NCI-H1048 (cell line): ENCODE results near the gene MRPL4.
A peak's percentile ranks its signal among the peaks of the same experiment; 100 is the strongest.
"Not testable (repeated sequence)": the region's sequence is repeated elsewhere in the genome, so short reads cannot be mapped to it uniquely, and the experiment has no call there.

Experiments used
- DNase-seq: peaks from one replicate; lab custom pipeline; 2025; lab: John Stamatoyannopoulos, UW

MRPL4 gene

GRCh38 chr19:10230173-10230860 lies 21.7 kb upstream of the MRPL4 start:
- no peak for DNase-seq

- DNase-seq, result no peak
Observed at GRCh38 chr19:10230861-10231611, 21.0 kb upstream of the MRPL4 start, which contains the start of gene S1PR2. TSS of gene S1PR2 (minus strand) at chr19:10231331. CDS start at chr19:10224905, 6,426 bp downstream.

- no peak for DNase-seq
Observed at GRCh38 chr19:10231612-10232228, 20.3 kb upstream of the MRPL4 start.

GRCh38 chr19:10233946-10234345 lies 18.1 kb upstream of the MRPL4 start:
- DNase-seq, result no peak

GRCh38 chr19:10235003-10235402 lies 17.0 kb upstream of the MRPL4 start:
- no peak for DNase-seq

GRCh38 chr19:10235409-10235808 lies 16.6 kb upstream of the MRPL4 start:
- not testable (repeated sequence) for DNase-seq

- DNase-seq, result no peak
Observed at GRCh38 chr19:10237702-10238101, 14.3 kb upstream of the MRPL4 start.

- no peak for DNase-seq
Observed at GRCh38 chr19:10238172-10238783, 13.7 kb upstream of the MRPL4 start.

GRCh38 chr19:10241826-10242449 lies 10.1 kb upstream of the MRPL4 start:
- DNase-seq, result not testable (repeated sequence)

GRCh38 chr19:10243606-10244005 lies 8.4 kb upstream of the MRPL4 start:
- no peak for DNase-seq

GRCh38 chr19:10245189-10245939 lies 6.7 kb upstream of the MRPL4 start:
- no peak for DNase-seq

- DNase-seq, result no peak
Observed at GRCh38 chr19:10246511-10246910, 5.5 kb upstream of the MRPL4 start.

- DNase-seq, result no peak
Observed at GRCh38 chr19:10252707-10253106, 693 bp downstream of the MRPL4 start.

- DNase-seq, result no peak
Observed at GRCh38 chr19:10254244-10254643, 2.2 kb downstream of the MRPL4 start.

- DNase-seq, result no peak
Observed at GRCh38 chr19:10255358-10255757, 3.3 kb downstream of the MRPL4 start.

- no peak for DNase-seq
Observed at GRCh38 chr19:10256551-10256950, 4.5 kb downstream of the MRPL4 start.

- DNase-seq, result no peak
Observed at GRCh38 chr19:10256970-10257615, 5.1 kb downstream of the MRPL4 start.

- no peak for DNase-seq
Observed at GRCh38 chr19:10258080-10258710, 6.2 kb downstream of the MRPL4 start.

GRCh38 chr19:10259162-10259905 lies 7.3 kb downstream of the MRPL4 start:
- DNase-seq, result peak; percentile 79

GRCh38 chr19:10260141-10260584 lies 8.1 kb downstream of the MRPL4 start:
- DNase-seq, result no peak
